ENCODE results near the gene BAZ1B.

DNA sequence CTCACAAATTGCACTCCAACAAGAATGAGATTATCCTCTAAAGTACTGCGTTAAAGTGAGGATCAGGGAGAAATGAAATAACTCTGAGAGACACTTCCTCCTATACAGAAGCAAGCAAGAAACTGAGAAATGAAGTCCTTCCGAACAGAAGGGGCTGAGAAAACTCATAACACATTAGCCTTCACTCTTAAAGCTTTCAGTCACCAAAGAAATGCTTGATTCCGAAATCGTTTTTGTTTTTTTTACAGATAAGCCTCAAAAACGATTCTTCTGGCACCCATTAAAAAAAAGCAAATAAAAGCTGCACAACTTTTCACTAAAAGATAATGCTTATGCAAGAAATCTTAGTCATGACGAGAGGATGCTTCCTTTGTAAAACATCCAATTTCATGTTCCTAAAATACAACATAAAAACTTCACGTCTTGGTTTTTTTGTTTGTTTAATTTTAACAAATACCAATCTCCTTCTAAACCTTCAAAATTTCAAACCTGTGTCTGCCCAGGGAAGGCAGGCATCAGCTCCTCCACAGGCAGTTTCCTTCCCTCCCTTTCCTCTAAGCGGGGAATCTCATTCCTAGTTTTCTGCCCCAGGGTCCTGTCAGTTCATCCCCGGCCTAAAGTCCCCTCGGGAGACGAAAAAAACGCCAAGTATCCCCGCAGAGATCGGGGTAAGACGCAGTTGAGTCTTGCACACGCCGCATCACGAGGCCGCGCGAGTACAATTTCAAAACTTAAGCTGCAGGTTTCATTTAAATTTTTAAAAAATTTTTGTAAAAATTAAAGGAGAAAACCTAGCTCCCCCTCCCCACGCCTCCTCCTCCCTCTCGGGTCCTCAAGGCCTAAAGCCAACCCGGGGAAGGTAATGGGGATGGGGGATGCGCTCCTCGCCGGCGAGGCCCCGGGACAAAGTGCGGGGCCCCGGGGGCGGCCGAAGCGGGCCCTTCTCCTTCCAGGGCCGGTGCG lies 1.1 kb downstream of the BAZ1B start:
- TF ChIP-seq, protein P1, sequence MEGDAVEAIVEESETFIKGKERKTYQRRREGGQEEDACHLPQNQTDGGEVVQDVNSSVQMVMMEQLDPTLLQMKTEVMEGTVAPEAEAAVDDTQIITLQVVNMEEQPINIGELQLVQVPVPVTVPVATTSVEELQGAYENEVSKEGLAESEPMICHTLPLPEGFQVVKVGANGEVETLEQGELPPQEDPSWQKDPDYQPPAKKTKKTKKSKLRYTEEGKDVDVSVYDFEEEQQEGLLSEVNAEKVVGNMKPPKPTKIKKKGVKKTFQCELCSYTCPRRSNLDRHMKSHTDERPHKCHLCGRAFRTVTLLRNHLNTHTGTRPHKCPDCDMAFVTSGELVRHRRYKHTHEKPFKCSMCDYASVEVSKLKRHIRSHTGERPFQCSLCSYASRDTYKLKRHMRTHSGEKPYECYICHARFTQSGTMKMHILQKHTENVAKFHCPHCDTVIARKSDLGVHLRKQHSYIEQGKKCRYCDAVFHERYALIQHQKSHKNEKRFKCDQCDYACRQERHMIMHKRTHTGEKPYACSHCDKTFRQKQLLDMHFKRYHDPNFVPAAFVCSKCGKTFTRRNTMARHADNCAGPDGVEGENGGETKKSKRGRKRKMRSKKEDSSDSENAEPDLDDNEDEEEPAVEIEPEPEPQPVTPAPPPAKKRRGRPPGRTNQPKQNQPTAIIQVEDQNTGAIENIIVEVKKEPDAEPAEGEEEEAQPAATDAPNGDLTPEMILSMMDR (IDR thresholded peaks at IDR 0.05): no peak
- no peak for TF ChIP-seq POLR2AphosphoS5 (IDR thresholded peaks at IDR 0.05)
